M059J (cell line): ENCODE results near the gene BTBD2. TPM values are rescaled to one million over a fixed set of nuclear protein-coding genes. Genes with fewer than 3 reads are reported as not detected.

Experiments used
- DNase-seq: peaks from one replicate; pipeline ENCODE4 v3.0.0-alpha.2; 2012; ENCODE audit warnings: low read depth
- total RNA-seq: library from RNA; depleted of rRNA; stranded (reverse); fragments of >200 nt; shearing (Covaris generic); gene quantifications from 2 replicates; pipeline ENCODE4 v1.2.3, GENCODE V29; 2014

Gene BTBD2
- total RNA-seq, 1 experiment from 2014 or later: 63.3 TPM

- DNase-seq: no peak
These were observed 29.0 kb downstream of the BTBD2 start for GRCh38 chr19:1986357-1987162.

DNA sequence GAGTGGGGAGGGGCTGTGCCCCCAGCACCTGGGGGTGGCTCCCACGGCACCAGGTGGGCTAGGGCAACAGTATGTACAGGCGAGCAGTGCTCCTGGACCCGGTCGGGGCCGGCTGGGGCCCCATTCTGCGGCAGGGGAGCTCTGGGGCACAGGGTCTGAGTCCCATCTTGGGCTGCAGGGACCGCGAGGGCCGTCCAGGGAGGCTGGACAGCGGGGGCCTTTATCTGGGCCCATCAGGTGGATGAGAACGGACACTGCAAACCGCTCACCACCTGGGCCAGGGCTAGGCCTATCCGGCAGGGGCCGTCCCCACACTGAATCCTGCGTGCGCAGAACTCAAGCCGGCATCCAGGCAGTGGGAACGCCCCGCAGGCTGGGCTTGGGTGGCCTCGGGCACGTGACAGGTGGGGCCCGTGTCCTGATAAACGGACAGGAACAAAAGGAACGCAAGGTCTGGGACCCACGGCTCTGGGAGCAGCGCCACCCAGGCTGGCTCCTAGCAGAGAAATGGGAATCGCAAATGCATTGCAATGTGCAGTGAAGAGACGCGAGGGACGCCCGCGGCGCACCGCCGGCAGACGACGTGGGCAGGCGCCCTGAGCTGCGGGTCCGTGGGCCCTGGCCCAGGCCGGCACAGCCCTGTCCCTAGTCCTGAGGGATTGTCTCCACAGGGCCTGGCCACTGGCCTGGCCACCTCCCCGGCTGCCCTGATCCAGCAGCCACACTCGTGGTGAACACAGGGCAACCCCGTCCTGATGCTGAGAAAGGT, 29.7 kb downstream of the BTBD2 start:
- no peak for DNase-seq

DNA sequence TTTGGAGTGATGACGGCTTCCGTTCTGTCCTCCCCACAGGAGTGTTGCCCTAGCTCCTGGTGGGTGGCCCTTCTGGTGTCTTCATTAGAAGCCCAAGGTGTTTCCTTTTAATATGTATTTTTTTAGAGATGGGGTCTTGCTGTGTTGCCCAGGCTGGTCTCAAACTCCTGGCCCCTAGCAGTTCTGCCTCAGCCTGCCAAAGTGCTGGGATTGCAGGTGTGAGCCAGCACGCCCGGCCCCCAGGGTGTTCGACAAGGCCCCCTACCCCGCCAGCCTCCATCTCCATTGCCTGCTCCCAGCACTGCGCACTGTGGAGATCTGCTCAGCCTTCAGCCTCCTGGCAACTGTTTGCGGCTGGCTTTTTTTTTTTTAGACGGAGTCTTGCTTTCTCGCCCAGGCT, 31.2 kb downstream of the BTBD2 start:
- no peak for DNase-seq

GRCh38 chr19:1981253-1981652, 34.3 kb downstream of the BTBD2 start:
- DNase-seq: no peak

DNA sequence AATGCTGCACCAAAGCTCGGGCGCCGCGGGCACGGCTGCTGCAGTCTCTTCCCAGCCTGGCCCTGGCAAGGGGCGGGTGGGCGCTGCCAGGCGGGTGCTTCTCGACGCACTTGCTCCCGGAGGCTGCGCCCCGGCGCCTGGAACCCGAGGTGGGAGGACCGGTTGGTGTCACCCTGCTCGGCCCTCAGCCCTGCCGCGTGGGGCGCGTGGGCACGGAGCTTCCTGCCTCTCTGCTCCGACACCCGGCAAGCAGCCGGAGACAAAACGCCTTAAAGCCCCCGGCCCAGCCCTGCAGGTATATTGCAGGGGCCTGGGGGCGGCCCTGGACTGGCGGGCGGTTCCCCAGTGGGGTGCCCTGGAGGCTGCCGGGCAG, 34.7 kb downstream of the BTBD2 start:
- DNase-seq: no peak

GRCh38 chr19:1980091-1980808, 35.3 kb downstream of the BTBD2 start:
- no peak for DNase-seq

DNA sequence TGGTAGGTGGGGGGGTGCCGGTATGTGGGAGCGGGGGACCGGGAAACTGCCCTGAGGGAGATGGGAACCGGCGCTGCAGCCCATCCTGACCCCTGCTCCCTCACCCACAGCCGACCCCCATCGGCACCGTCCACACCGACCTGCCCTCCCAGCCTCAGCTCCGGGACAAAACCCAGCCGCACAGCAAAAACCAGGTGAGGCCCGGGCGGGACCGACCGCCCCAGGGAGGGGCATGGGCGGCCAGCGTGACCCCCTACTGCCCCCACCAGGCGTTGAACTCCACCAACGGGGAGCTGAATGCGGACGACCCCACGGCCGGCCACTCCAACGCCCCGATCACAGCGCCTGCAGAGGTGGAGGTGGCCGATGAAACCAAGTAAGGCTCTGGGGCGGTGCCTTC, 35.9 kb downstream of the BTBD2 start:
- DNase-seq: no peak

- DNase-seq: no peak
These were observed 36.5 kb downstream of the BTBD2 start for GRCh38 chr19:1979017-1979416.

DNA sequence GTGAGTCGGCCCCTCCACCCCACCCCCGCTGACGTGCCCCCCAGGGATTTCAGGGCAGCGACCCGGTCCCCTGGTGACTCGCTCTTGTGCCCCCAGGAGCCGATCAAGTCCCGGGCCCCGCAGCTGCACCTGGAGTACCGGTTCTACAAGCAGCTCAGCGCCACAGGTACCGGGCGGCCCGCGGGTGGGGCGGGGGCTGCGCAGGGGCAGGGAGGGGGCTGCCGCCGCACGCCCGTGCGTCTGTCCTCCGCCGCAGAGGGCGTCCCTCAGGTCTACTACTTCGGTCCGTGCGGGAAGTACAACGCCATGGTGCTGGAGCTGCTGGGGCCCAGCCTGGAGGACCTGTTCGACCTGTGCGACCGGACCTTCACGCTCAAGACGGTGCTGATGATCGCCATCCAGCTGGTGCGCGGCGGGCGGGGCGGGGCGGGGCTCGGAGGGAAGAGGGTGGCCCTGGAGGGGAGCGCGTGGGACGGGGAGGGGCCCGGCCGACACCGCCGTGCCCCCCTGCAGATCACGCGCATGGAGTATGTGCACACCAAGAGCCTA, 37.1 kb downstream of the BTBD2 start:
- DNase-seq: no peak

DNA sequence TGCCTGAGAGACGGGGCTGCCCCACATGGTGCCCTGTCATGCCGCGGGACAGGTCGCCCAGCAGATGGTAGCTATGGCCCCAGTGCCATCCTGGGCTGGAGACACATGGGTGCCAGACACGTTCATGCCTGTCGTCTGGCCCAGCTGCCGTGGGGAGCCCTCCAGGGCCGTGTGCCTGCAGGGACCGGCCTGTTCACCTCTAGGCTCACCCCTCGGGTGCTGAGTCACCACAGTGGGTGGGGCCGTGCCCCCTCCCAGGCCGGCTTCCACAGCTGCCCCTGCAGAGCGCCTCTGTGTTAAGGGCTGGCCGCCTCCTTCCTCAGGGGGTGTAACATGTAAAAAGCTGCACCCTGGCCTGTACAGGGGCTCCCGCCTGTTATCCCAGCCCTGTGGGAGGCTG, 38.4 kb downstream of the BTBD2 start:
- DNase-seq: no peak

GRCh38 chr19:1975162-1975480, 40.4 kb downstream of the BTBD2 start:
- no peak for DNase-seq

DNA sequence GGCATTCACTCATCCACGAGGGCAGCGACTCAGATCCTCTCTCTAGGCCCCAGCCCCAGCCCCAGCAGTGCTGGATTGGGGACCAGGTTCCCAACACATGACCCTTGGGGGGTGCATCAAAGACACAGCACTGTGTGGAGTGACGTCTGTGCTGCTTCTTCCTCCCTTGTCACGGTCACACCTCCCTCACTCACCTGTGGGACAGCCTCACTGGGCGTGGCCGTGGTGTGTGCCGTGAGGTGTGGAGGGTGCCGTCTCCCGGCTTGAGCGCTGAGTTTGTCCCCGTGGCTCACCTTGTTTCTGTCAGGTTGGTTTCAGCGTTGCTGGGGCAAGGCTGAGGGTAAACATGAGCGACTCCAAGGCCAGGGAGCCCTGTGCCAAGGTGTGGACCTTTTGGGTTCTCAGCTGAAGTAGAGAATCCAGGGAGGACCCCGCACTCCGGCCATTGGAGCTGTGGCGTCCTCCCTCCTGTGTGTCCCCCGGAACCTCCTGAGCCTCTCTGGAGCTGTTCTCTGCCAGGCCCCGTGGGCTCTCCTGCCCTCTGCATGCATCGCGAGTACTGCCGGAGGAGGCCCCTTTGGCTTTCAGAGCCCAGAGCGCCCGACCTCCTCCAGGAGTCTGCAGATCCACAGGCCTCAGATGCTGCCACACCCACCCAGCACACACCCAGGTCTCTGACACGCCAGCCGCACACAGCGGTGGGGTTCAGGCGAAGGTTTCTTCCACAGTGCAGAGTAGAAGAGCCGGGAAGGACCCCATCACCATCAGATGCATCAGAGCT, 40.9 kb downstream of the BTBD2 start:
- DNase-seq: no peak

DNA sequence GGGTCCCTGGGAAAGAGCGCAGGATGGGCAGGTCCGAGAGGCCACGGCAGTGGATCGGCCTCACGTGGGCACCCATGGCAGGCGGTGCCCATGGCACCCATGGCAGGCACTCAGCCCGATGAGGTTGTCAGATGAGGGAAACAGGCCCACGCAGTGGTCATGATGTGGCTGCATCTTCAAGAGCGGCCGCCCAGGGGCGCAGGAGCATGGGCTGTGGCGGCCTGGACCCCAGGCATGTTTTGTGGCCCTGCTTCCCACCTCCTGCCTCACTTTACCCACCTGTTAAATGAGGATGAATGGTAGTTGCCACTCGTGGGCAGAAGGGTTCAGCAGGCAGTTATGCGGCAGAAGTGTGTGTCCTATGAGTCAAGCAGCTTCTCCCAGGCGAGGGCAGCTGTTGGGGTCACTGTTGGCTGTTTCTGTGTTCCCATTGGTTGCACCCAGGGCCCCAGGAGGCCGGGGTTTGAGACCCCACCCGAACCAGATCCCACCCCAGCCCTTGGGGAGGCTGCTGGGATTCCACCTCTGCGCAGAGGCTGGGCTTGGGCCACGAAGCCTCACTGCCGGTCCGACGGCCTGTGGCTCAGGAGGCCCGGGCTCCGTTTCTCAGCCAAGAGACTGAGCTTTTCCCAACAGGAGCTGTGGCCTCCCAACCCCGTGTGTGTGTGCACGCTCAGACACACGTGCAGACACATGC, 44.6 kb downstream of the BTBD2 start:
- no peak for DNase-seq

DNA sequence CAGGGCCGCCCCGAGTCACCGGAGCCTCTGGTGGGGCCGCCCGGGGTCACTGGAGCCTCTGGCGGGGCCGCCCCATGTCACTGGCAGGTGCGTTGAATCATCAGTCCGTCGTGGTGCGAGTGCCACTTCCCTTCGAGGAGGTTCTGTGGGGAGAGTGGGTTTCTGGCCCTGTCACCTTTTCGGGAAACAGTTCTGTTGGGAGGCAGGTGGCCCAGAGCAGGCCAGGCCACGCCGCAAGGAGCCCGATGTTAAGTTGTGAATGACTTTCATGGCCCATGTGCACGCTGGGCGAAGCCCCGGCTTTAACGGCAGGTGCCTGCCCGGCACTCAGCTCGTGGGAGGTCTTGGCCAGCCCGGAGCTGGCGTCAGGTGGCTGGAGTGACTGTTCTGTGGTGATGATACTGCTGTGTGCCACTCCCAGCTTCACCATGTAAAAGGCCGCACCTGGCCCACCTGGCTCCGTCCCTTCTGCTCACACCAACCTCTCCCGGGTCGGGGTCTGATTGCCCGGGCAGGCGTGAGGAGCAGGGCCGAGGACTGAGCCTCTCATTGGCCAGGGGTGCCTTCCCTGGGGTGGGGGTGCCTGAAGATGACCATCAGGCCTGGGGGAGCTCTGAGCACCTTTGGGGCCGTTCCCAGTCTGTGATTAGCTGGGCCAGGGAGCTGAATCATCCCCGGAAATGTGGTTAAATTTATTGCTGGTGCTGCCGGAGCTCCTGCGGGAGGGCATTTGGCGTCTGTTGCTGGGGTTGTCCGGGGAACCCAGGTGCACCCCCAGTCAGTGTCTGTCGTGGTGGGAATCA, 45.3 kb downstream of the BTBD2 start:
- peak; percentile 78 for DNase-seq

DNA sequence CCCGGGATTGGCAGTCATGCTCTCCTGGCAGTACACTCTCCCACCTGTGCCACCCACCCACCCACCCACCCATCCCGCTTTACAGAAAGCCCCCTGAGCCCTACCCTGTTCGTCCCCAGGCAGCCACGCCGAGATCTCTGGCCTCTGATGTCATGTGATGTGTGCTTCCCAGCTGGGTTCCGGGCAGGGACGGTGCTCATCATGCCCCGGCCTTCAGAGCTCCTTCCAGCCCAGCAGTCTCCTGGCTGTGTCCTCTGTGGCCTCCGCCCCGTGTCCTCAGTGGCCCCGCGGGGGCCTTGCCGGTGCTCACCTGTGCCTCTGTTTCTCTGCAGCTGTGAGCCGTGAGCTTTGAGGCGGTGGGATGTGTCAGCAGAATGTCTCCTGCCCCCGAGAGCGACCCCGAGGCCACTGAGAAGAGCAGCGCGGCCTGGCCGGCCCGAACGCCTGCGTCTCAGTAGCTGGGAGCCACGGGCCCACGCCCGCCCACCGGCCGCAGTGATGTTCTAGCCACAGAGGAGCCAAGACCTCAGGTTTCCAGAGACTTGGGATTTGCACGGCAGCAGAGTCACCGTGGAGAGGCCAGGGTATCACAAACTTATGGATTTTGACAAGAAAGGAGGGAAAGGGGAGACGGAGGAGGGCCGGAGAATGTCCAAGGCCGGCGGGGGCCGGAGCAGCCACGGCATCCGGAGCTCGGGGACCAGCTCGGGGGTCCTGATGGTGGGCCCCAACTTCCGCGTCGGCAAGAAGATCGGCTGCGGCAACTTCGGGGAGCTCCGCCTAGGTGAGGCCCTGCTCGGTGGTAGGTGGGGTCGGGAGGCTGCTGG, 46.1 kb downstream of the BTBD2 start:
- DNase-seq: no peak

DNA sequence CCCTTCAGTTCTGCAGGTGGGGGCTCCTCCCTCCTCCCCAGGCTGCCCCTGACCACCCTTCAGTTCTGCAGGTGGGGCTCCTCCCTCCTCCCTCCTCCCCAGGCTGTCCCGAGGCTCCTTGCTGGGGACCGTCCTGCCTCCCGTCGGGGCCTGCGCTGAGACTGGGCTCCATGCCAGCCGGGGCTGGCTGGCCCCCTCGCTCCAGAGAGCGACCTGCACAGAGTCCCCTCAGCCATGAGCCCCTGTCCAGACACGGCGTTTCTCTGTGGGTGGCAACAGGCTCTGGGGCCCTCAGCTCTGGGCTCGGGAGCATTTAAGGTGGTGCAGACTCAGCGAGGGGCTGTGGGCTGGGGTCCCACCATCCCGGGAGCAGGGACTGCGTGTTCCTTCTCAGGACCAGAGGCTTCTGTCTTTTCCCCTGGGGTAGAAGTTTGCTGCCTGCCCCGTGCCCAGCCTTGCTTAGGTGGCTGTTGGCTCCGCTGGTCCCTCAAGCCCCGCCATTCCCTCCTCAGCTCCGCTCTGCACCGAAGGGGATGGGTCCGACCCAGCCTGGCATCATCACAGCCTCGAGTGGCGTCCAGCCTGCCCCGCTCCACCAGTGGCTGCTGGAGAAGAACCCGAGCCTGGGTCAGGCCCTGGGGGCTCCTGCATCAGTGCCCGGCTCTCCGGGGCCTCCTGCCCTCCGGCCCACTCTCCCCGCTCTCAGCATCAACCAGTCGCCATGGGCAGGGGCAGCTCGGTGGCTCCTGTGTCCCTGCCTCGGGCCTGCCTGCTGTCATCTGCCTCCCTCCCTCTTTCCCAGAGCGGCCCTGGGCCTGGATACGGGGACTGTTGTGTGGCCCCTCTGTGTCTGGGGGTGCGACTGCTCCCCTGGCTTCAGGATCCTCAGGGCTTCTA, 47.0 kb downstream of the BTBD2 start:
- no peak for DNase-seq

- DNase-seq: no peak
These were observed 48.4 kb downstream of the BTBD2 start for GRCh38 chr19:1967087-1967608.

GRCh38 chr19:1962674-1963073, 52.8 kb downstream of the BTBD2 start:
- DNase-seq: no peak
